Breast epithelium (tissue), 4 donors: Measurements from ENCODE around the gene POTEC. TPM values are rescaled to one million over a fixed set of nuclear protein-coding genes. Genes with fewer than 3 reads are reported as not detected.
"Not testable (repeated sequence)": the region's sequence is repeated elsewhere in the genome, so short reads cannot be mapped to it uniquely, and the experiment has no call there.

Experiments used
- DNase-seq, 2 donors: peaks; one replicate each; pipeline ENCODE4 v3.0.0-alpha.2; 2019; ENCODE audit warnings: low spot score in 2 of 2
- H3K27ac ChIP-seq, 2 donors: fragments of 200-600 bp; sonication (generic) in 1 of 2; one replicate each; pipeline ENCODE4 v1.5.1; 2016 to 2019; ENCODE audit warnings: mild to moderate bottlenecking in 1 of 2
- H3K27me3 ChIP-seq, 2 donors: fragments of 200-600 bp; sonication (generic) in 1 of 2; one replicate each; pipeline versions ENCODE4 v1.5.1 to v1.6.0; 2017 to 2019; ENCODE audit warnings: control low read depth in 1 of 2, mild to moderate bottlenecking in 1 of 2
- H3K36me3 ChIP-seq: fragments of 200-600 bp; one replicate; pipeline ENCODE4 v1.5.1; 2019
- H3K4me1 ChIP-seq, 2 donors: fragments of 200-600 bp; sonication (generic); one replicate each; pipeline ENCODE4 v1.5.1; 2016 to 2019; ENCODE audit warnings: control low read depth in 1 of 2
- H3K4me3 ChIP-seq, 3 donors: fragments of 200-600 bp; sonication (generic); 1 replicate in 2 of 3; 2 replicates in 1 of 3; pipeline ENCODE4 v1.5.1; 2016 to 2019; ENCODE audit warnings: mild to moderate bottlenecking in 3 of 3, moderate library complexity in 2 of 3
- H3K9me3 ChIP-seq, 2 donors: fragments of 200-600 bp; sonication (generic) in 1 of 2; one replicate each; pipeline ENCODE4 v1.5.1; 2016 to 2019; ENCODE audit warnings: control low read depth in 1 of 2
- intact Hi-C: fragments of 100-400 bp; cut with DNase I; formaldehyde crosslinking; loops from one replicate; pipeline ENCODE4 v1.15.1; 2023; ENCODE audit warnings: low total_unique reads
- total RNA-seq, 3 donors: library from RNA; depleted of rRNA; stranded (reverse); fragments of >200 nt; gene quantifications; one replicate each; pipeline ENCODE4 v1.1.0, GENCODE V29; 2016

Gene POTEC
- total RNA-seq, 3 donors from 2014 or later, result 4.9 TPM; not detected in 2

DNA sequence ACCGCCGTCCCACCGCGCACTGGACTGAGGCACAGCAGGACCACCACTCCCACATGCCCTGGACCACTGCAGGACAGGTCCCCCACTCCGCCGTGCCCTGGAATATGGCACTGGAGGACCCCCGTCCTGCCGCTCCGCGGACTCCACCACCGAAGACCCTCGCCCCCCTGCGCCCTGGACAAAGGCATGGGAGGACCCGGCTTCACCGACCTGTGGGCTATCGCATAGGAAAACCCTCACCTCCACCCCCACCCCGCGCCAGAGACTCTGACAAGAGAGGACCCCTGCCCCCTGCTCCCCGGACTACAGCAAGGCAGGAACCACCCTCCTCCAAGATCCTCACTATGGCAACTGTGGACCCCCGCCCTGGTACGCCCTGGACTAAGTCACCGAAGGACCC is 68.6 kb downstream of the POTEC start:
- H3K4me1 ChIP-seq, H3K27ac ChIP-seq, DNase-seq, H3K27me3 ChIP-seq, H3K36me3 ChIP-seq, H3K4me3 ChIP-seq, intact Hi-C loops, H3K9me3 ChIP-seq: not testable (repeated sequence)

DNA sequence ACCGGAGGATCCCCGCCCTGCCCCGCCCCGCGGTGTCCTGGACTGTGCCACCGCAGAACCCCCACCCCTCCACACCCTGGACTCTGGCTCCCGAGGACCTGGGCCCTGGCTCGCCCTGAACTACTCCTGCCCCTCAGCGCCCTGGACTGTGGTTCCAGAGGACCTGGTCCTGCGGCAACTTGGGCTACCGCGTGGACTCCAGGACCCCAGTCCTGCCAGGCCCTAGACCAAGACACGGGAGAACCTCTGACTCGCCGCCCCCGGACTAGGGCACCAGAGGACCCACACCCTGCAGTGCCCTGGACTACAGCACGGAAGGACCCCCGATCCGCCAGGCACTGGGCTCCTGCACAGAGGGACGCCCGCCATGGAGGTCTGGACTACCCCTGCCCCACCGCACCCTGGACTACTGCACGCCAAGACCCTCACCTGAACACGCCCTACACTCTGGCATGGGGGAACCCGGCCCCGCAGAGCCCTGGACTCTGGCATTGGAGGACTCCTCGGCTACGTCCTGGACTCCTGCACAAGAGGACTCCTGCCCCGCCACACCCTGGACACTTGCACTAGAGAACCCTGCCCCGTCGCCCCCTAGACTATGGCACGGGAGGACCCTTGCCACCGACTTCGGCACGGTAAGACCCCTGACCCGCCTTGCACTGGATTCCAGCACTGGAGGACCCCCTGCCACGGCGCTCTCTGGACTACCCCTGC is 69.2 kb downstream of the POTEC start:
- H3K27me3 ChIP-seq, intact Hi-C loops: not testable (repeated sequence)

DNA sequence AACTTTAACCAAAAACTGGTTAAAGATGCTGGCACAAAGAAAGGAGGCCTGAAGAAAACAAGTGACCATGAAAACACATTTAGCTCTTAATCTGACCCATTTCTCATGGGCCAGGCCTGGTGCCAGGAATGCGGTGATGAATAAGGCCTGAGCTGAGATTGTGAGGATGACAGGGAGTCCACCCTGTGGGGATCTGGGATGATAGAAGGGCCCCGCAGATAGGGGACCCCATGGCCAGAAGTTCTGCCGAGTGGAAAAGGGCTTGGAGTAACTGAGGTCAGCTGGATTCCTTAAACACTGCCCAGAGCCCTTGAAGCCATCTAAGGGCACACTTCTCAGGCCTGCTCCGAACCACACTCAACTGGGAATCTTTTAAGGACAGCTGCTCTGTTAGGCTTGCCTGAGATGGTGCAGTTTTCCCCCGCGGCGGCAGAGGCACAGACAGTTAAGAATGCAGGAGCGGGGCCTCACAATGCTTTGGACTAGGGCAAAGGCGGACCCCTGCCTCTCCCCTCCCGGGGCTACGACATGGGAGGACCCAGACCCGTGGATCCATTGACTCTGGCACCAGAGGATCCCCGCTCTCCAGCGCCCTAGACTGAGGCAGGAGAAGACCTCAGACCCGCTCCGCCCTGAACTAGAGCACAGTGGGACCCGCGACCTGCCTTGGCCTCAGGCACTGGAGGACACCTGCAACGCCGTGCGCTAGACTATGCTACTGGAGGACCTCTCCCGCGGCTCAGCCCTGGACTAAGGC is 70.0 kb downstream of the POTEC start:
- H3K4me3 ChIP-seq, H3K9me3 ChIP-seq, H3K27ac ChIP-seq, DNase-seq, H3K36me3 ChIP-seq, H3K4me1 ChIP-seq, intact Hi-C loops, H3K27me3 ChIP-seq: not testable (repeated sequence)

More for the DNA sequence above, 69.2 kb downstream of the POTEC start:
- not testable (repeated sequence) for H3K4me3 ChIP-seq, H3K27ac ChIP-seq, H3K4me1 ChIP-seq, H3K9me3 ChIP-seq, H3K36me3 ChIP-seq, DNase-seq

DNA sequence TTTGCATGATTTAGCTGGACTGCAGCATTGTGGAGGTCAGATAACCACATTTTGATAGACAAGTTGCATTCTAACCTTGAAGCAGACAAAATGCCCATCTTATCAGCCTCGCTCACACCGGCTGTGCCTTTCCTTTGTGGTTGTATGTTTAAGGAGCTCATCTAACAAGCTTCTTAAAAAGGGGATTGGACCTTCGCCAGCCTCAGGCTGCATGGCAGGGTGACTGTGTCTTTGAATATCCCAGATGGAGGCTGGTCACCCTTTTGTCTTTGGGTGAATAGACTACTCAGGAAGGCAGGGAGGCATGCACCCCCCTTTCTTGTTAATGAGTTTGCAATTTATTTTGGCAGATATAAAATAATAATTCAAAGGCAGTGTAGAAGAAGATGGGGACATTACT is 72.1 kb downstream of the POTEC start:
- H3K4me3 ChIP-seq, H3K36me3 ChIP-seq, DNase-seq, H3K9me3 ChIP-seq, H3K4me1 ChIP-seq, H3K27me3 ChIP-seq, H3K27ac ChIP-seq, intact Hi-C loops: not testable (repeated sequence)

DNA sequence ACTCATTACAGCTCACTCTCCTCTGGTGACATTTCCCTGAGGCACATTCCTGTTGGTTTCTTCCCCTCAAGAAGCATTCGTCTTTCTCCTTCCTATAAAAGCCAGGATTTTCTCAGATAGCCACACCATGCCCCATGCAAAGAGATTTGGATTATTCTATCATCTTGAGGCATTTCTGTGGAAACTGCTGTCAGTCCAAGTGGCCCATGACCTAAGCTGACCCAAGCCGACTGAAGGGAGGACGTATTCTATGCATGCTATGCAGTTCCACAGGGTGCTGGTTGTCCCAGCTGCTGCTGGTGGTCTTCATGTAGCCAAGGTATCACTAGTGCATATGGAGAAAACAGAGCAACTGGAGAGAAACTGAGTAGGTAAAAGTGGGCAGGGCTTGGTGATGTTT is 73.0 kb downstream of the POTEC start:
- H3K27ac ChIP-seq, H3K27me3 ChIP-seq, DNase-seq, H3K36me3 ChIP-seq, H3K4me1 ChIP-seq, H3K4me3 ChIP-seq, H3K9me3 ChIP-seq, intact Hi-C loops: not testable (repeated sequence)

DNA sequence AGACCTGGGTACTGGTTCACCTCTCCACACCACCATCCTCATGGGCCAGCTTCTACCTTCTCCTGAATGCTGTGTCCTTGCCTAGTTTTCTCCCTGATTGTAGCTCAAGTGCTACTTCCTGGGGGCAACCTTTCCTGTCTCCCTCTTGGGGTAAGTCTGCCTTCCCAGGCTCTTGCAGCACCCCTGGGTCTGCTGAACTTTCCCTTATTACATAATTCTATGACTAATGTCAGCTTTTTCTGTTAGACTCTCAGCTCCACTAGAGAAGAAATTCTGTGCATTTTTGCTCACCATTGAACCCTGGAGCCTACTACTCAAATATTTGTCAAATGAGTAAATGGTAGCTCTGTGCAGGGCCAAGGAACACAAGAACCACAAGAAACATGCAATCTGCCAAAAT is 73.4 kb downstream of the POTEC start:
- H3K4me1 ChIP-seq, H3K9me3 ChIP-seq, H3K4me3 ChIP-seq, H3K36me3 ChIP-seq, H3K27me3 ChIP-seq, H3K27ac ChIP-seq, DNase-seq, intact Hi-C loops: not testable (repeated sequence)

DNA sequence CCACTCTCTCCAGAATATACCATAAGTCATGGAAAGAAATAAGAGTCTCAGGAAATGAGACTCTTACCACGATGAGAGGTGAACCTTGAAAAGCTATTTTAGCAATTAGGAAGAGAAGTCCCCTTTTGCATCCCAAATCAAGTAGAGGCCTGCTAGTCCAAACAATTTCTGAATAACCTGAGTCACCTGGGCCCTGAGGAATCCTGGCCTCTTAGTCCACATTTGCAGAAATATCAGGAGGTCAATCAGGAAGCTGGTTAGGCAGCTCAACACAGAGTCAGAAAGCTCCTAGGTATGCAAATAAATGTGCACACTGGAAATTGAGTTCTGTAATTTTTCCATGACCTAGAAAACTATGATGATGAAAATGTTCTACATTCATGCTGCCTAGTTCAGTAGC is 77.4 kb downstream of the POTEC start:
- DNase-seq, result not testable (repeated sequence)

More for the DNA sequence above, 77.4 kb downstream of the POTEC start:
- intact Hi-C loops, H3K9me3 ChIP-seq, H3K4me3 ChIP-seq, H3K4me1 ChIP-seq, H3K36me3 ChIP-seq, H3K27me3 ChIP-seq, H3K27ac ChIP-seq: not testable (repeated sequence)

Other genes with a start within 250 kb of the POTEC start
- 10 to 100 TPM in 2 of 3 donors, not detected in 1; 11.0 to 11.5 TPM for gene ANKRD30B, start 204.6 kb upstream of the POTEC start, total RNA-seq